Activated CD8-positive, alpha-beta T cell treated with anti-CD3 and anti-CD28 coated beads, Interleukin-2, amount 10 ng/mL, durations not matched to agents 7 days and 5 days (primary cell): ENCODE measurements around the gene HSPB2. TPM values are rescaled to one million over a fixed set of nuclear protein-coding genes. Genes with fewer than 3 reads are reported as not detected.

Experiments
- ATAC-seq: fragments of 150-1000 bp; cut with Tn5 transposase; one replicate; pipeline ENCODE4 v1.10.0; 2021; ENCODE audit warnings: moderate library complexity
- CTCF ChIA-PET: fragments of 350-600 bp; sonication (Branson Sonifier 250); formaldehyde crosslinking; loops from one replicate; lab custom pipeline; 2021; ENCODE audit warnings: antibody characterized with exemption; lab: Charles Lee
- POLR2A ChIA-PET: fragments of 350-600 bp; sonication (Branson Sonifier 250); formaldehyde crosslinking; loops from one replicate; lab custom pipeline; 2021; ENCODE audit warnings: antibody characterized with exemption; lab: Charles Lee
- DNase-seq: peaks from one replicate; pipeline ENCODE4 v3.0.0-alpha.2; 2020
- H3K27ac Mint-ChIP-seq: one replicate; pipeline ENCODE4 v1.8.0; 2021; ENCODE audit warnings: mild to moderate bottlenecking, mixed read lengths
- H3K27me3 Mint-ChIP-seq: one replicate; pipeline ENCODE4 v1.8.0; 2021; ENCODE audit warnings: low read depth, mixed read lengths
- H3K36me3 Mint-ChIP-seq: one replicate; pipeline ENCODE4 v1.8.0; 2021; ENCODE audit warnings: low read depth, mixed read lengths
- H3K4me1 Mint-ChIP-seq: one replicate; pipeline ENCODE4 v1.8.0; 2021; ENCODE audit warnings: low read depth, mixed read lengths
- H3K4me3 Mint-ChIP-seq: one replicate; pipeline ENCODE4 v1.8.0; 2021; ENCODE audit warnings: mild to moderate bottlenecking, mixed read lengths
- H3K9me3 Mint-ChIP-seq: one replicate; pipeline ENCODE4 v1.8.0; 2022; ENCODE audit warnings: mixed read lengths; ENCODE audit not compliant: insufficient read depth
- total RNA-seq, 2 experiments: library from RNA; stranded (reverse); gene quantifications; one replicate each; pipeline ENCODE4 v1.2.3, GENCODE V29; 2021

Gene HSPB2
- total RNA-seq, 2 experiments from 2014 or later: not detected

GRCh38 chr11:111886032-111886431 is 26.5 kb upstream of the HSPB2 start:
- CTCF ChIA-PET: no interaction called here
- no peaks in the 10 kb centered on the region for H3K4me1 Mint-ChIP-seq
- H3K9me3 Mint-ChIP-seq: no peaks in the 10 kb centered on the region
- DNase-seq: no peak
- H3K27me3 Mint-ChIP-seq: peaks cover 2% of the 10 kb centered on the region
- no peak overlapping the region for H3K27ac Mint-ChIP-seq
- POLR2A ChIA-PET: interaction anchor here (0.6 kb wide), 1 partner anchor 136 kb away, joined by 3 read pairs; no protein-coding TSS in a partner anchor
- no peak for ATAC-seq
- H3K36me3 Mint-ChIP-seq: no peaks in the 10 kb centered on the region
- H3K4me3 Mint-ChIP-seq: no peak overlapping the region

- no peaks in the 10 kb centered on the region for H3K36me3 Mint-ChIP-seq
- CTCF ChIA-PET: interaction anchor here (0.9 kb wide), 1 partner anchor 19 kb away, joined by 3 read pairs; no protein-coding TSS in a partner anchor
- no peak overlapping the region for H3K4me3 Mint-ChIP-seq
- no peaks in the 10 kb centered on the region for H3K4me1 Mint-ChIP-seq
- H3K27me3 Mint-ChIP-seq: peaks cover 3% of the 10 kb centered on the region
- no peak overlapping the region for H3K27ac Mint-ChIP-seq
- no peaks in the 10 kb centered on the region for H3K9me3 Mint-ChIP-seq
- ATAC-seq: no peak
- no peak for DNase-seq
- POLR2A ChIA-PET: no interaction called here
Measured at GRCh38 chr11:111886844-111887243, 25.7 kb upstream of the HSPB2 start.

GRCh38 chr11:111905411-111905810 is 7.1 kb upstream of the HSPB2 start:
- ATAC-seq: no peak
- Mint-ChIP-seq H3K4me1 (no peaks in the 10 kb centered on the region), H3K4me3 (no peak overlapping the region), H3K9me3 (no peaks in the 10 kb centered on the region), H3K36me3 (no peaks in the 10 kb centered on the region), H3K27me3 (peaks cover 18% of the 10 kb centered on the region), H3K27ac (no peak overlapping the region)
- DNase-seq: no peak
- ChIA-PET POLR2A (no interaction called here), CTCF (interaction anchor here (0.9 to 2.2 kb wide), 2 partner anchors 18 to 77 kb away, joined by 3 to 5 read pairs; no protein-coding TSS in a partner anchor)

- Mint-ChIP-seq H3K27ac (no peak overlapping the region), H3K36me3 (no peaks in the 10 kb centered on the region), H3K4me3 (no peak overlapping the region), H3K4me1 (no peaks in the 10 kb centered on the region), H3K27me3 (peaks cover 28% of the 10 kb centered on the region), H3K9me3 (no peaks in the 10 kb centered on the region)
- ATAC-seq (no peak), DNase-seq (no peak)
- CTCF ChIA-PET: no interaction called here
- POLR2A ChIA-PET: no interaction called here
Measured at GRCh38 chr11:111906680-111907079, 5.9 kb upstream of the HSPB2 start.

- no peaks in the 10 kb centered on the region for H3K4me1 Mint-ChIP-seq
- no peak for DNase-seq
- H3K27me3 Mint-ChIP-seq: peaks cover 32% of the 10 kb centered on the region
- H3K9me3 Mint-ChIP-seq: no peaks in the 10 kb centered on the region
- ChIA-PET CTCF (interaction anchor here (2.2 kb wide), 1 partner anchor 10 kb away, joined by 6 read pairs; the partner anchor contains the start of gene C11orf52), POLR2A (no interaction called here)
- no peaks in the 10 kb centered on the region for H3K36me3 Mint-ChIP-seq
- no peak overlapping the region for H3K27ac Mint-ChIP-seq
- no peak for ATAC-seq
- H3K4me3 Mint-ChIP-seq: no peak overlapping the region
Measured at GRCh38 chr11:111908639-111909305, 3.8 kb upstream of the HSPB2 start.

GRCh38 chr11:111909378-111909777 is 3.2 kb upstream of the HSPB2 start:
- Mint-ChIP-seq H3K27ac (no peak overlapping the region), H3K4me1 (no peaks in the 10 kb centered on the region), H3K27me3 (peaks cover 38% of the 10 kb centered on the region), H3K36me3 (no peaks in the 10 kb centered on the region), H3K4me3 (no peak overlapping the region), H3K9me3 (no peaks in the 10 kb centered on the region)
- CTCF ChIA-PET: interaction anchor here (2.2 kb wide), 1 partner anchor 9 kb away, joined by 6 read pairs; the partner anchor contains the start of gene C11orf52
- POLR2A ChIA-PET: no interaction called here
- ATAC-seq (no peak), DNase-seq (no peak)

- CTCF ChIA-PET: interaction anchor here (0.9 to 1.0 kb wide), 2 partner anchors 69 to 71 kb away, joined by 3 to 4 read pairs; no protein-coding TSS in a partner anchor
- peaks cover 45% of the 10 kb centered on the region for H3K27me3 Mint-ChIP-seq
Measured at GRCh38 chr11:111910676-111911562, 1.6 kb upstream of the HSPB2 start.

GRCh38 chr11:111911563-111912401 is 752 bp upstream of the HSPB2 start, which contains the start of gene CRYAB:
Gene CRYAB, minus strand, starts transcription at chr11:111911770. Its CDS starts 46 bp downstream, at chr11:111911724.
- ChIA-PET CTCF (interaction anchor here (1.0 kb wide), 1 partner anchor 70 kb away, joined by 4 read pairs; no protein-coding TSS in a partner anchor), POLR2A (no interaction called here)
- Mint-ChIP-seq H3K27me3 (peaks cover 50% of the 10 kb centered on the region), H3K4me3 (no peak within 1 kb of the TSS), H3K36me3 (no peaks in the 10 kb centered on the region), H3K4me1 (no peaks in the 10 kb centered on the region), H3K27ac (no peak within 1 kb of the TSS), H3K9me3 (no peaks in the 10 kb centered on the region)
- no peak for ATAC-seq
- no peak for DNase-seq

More at GRCh38 chr11:111910676-111911562, 1.6 kb upstream of the HSPB2 start:
- no peaks in the 10 kb centered on the region for H3K36me3 Mint-ChIP-seq
- H3K9me3 Mint-ChIP-seq: no peaks in the 10 kb centered on the region
- no peaks in the 10 kb centered on the region for H3K4me1 Mint-ChIP-seq
- DNase-seq: no peak
- POLR2A ChIA-PET: no interaction called here
- ATAC-seq: no peak
- H3K4me3 Mint-ChIP-seq: no peak overlapping the region
- no peak overlapping the region for H3K27ac Mint-ChIP-seq

- H3K27ac Mint-ChIP-seq: no peak overlapping the region
- no peaks in the 10 kb centered on the region for H3K4me1 Mint-ChIP-seq
- DNase-seq (no peak), ATAC-seq (no peak)
- ChIA-PET CTCF (interaction anchor here (1.3 kb wide), 1 partner anchor 13 kb away, joined by 6 read pairs; no protein-coding TSS in a partner anchor), POLR2A (interaction anchor here (1.9 kb wide), 1 partner anchor 13 kb away, joined by 8 read pairs; no protein-coding TSS in a partner anchor)
- H3K9me3 Mint-ChIP-seq: no peaks in the 10 kb centered on the region
- H3K36me3 Mint-ChIP-seq: no peaks in the 10 kb centered on the region
- H3K4me3 Mint-ChIP-seq: no peak overlapping the region
- peaks cover 50% of the 10 kb centered on the region for H3K27me3 Mint-ChIP-seq
Measured at GRCh38 chr11:111913031-111913861, 712 bp downstream of the HSPB2 start.

GRCh38 chr11:111913997-111914396 is 1.5 kb downstream of the HSPB2 start:
- H3K27ac Mint-ChIP-seq: no peak overlapping the region
- H3K4me3 Mint-ChIP-seq: no peak overlapping the region
- POLR2A ChIA-PET: interaction anchor here (1.9 kb wide), 1 partner anchor 13 kb away, joined by 8 read pairs; no protein-coding TSS in a partner anchor
- no peaks in the 10 kb centered on the region for H3K36me3 Mint-ChIP-seq
- CTCF ChIA-PET: interaction anchor here (1.3 to 1.5 kb wide), 2 partner anchors 12 to 15 kb away, joined by 3 to 6 read pairs; no protein-coding TSS in a partner anchor
- H3K4me1 Mint-ChIP-seq: no peaks in the 10 kb centered on the region
- no peaks in the 10 kb centered on the region for H3K9me3 Mint-ChIP-seq
- peaks cover 50% of the 10 kb centered on the region for H3K27me3 Mint-ChIP-seq
- no peak for DNase-seq
- no peak for ATAC-seq
